Heart left ventricle (tissue), 13 donors: Measurements from ENCODE around the gene LRRC1.

Experiments used
- CTCF ChIP-seq, 12 donors: fragments of 200-600 bp; sonication (generic) in 4 of 12; IDR thresholded peaks; one replicate each; pipeline versions ENCODE4 v1.5.0 to v1.8.0; 2018 to 2022; ENCODE audit warnings: antibody characterized with exemption in 12 of 12, mild to moderate bottlenecking in 5 of 12
- POLR2A ChIP-seq, 2 donors: fragments of 450-650 bp; IDR thresholded peaks; one replicate each; pipeline ENCODE4 v1.6.1; 2017; ENCODE audit warnings: antibody characterized with exemption in 2 of 2, mild to moderate bottlenecking in 2 of 2, moderate library complexity in 2 of 2
- donor health status: ischemic (EF 13 %, LVEDD 7.1; RV severe dilation, severe dysfunction).
- donor health status: DM: no; HTN: yes; CAD: no.
- donor health status: DM: no; HTN: no; CAD: no.
- donor health status: ischemic (EF 25% LVEDD 6.9; RV normal size, moderate dysfunction).
- donor health status: ischemic (EF 25% LVEDD 5.7; RV mildly dilated, moderate dysfunction).
- donor health status: ischemic (EF 35%, LVEDD 5.7; RV mildly dilated, moderate dysfunction).
- donor health status: nonischemic (EF 11% LVEDD 7.7; RV severe dilation, severe dysfunction).
- donor health status: DM: yes; HTN: yes; CAD: no.
- donor health status: PGD.
- donor health status: ischemic (EF 29% LVEDD 5.4; RV normal size, mild dysfunction).
- donor health status: nonischemic (EF 23%, LVEDD 6.1; RV moderate dilation, normal function).

- TF ChIP-seq POLR2A (IDR thresholded peaks at IDR 0.05): no peak
- no peak for TF ChIP-seq CTCF (IDR thresholded peaks at IDR 0.05)
Observed at GRCh38 chr6:53808302-53808881, 13.6 kb downstream of the LRRC1 start.
